VCaP (cell line): ENCODE data around the gene MAP2K6.

Source experiments
- H3K27ac ChIP-seq: fragments of 450-650 bp; 2 replicates; pipeline ENCODE4 v1.5.1; 2017
- CTCF ChIP-seq: fragments of 450-650 bp; conservative IDR thresholded peaks from 2 replicates; pipeline ENCODE4 v1.5.1; 2017; ENCODE audit warnings: mild to moderate bottlenecking, moderate library complexity

MAP2K6 gene

GRCh38 chr17:69511250-69511649 lies 96.8 kb downstream of the MAP2K6 start:
- H3K27ac ChIP-seq = no peak overlapping the region
- TF ChIP-seq CTCF = no peak

DNA sequence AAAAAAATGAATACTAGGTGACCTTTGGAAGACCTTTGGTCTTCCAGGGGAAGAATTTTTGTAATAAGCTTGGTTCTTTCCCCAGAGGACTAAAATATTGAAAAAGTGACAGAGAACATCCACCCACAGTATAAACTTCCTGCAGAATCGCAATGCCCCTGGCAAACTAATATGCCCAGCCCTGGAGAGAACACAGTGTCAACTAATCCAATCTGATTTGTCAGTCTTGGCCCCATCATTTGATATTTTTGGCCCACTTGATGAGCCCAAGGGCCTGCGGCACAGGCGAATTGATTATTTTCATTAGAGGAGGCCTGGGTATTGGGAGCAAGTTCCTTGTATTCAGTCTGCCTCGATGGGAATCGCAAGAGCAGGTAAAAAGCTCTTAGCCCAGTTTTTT lies 98.4 kb downstream of the MAP2K6 start:
- H3K27ac ChIP-seq = no peak overlapping the region
- no peak for TF ChIP-seq CTCF

GRCh38 chr17:69516225-69516624 lies 101.7 kb downstream of the MAP2K6 start:
- TF ChIP-seq CTCF = no peak
- no peak overlapping the region for H3K27ac ChIP-seq

GRCh38 chr17:69516911-69517310 lies 102.4 kb downstream of the MAP2K6 start:
- no peak overlapping the region for H3K27ac ChIP-seq
- TF ChIP-seq CTCF = no peak

GRCh38 chr17:69518951-69519350 lies 104.5 kb downstream of the MAP2K6 start:
- H3K27ac ChIP-seq = no peak overlapping the region
- TF ChIP-seq CTCF = no peak

GRCh38 chr17:69523244-69523861 lies 108.9 kb downstream of the MAP2K6 start:
- H3K27ac ChIP-seq = 0 out of 2 replicates have a peak overlapping the region, but pooled peaks have one; percentile 20
- peak; percentile 80 for TF ChIP-seq CTCF

- no peak for TF ChIP-seq CTCF
- H3K27ac ChIP-seq = no peak overlapping the region
These were observed 110.4 kb downstream of the MAP2K6 start for GRCh38 chr17:69524854-69525253.
